GM12878 (cell line): ENCODE data around the gene PCSK2.

Experiments used
- BCL11A ChIP-seq: IDR thresholded peaks from 2 replicates; pipeline ENCODE4 v1.6.1; 2011; ENCODE audit warnings: low read depth, low read length
- CTCF ChIP-seq, 3 experiments: IDR thresholded peaks in 2 of 3; conservative IDR thresholded peaks in 1 of 3; 2 replicates each; pipeline ENCODE4 v1.5.1; 2011; ENCODE audit warnings: low read depth in 3 of 3, low read length in 3 of 3, mild to moderate bottlenecking in 3 of 3, control low read depth in 2 of 3, moderate library complexity in 2 of 3, inconsistent platforms in 1 of 3, mixed read lengths in 1 of 3; ENCODE audit not compliant: control insufficient read depth in 2 of 3, insufficient read depth in 1 of 3; ENCODE audit errors: extremely low read depth in 1 of 3
- E4F1 ChIP-seq: fragments of 450-650 bp; IDR thresholded peaks from 2 replicates; pipeline ENCODE4 v1.6.1; 2018; ENCODE audit warnings: borderline replicate concordance, mild to moderate bottlenecking; ENCODE audit not compliant: partially characterized antibody
- EP300 ChIP-seq, 2 experiments: fragments of 150-350 bp in 1 of 2; IDR thresholded peaks; 2 replicates each; pipeline ENCODE4 v1.6.1; 2011 to 2012; ENCODE audit warnings: low read depth in 2 of 2, low read length in 2 of 2, borderline replicate concordance in 1 of 2, improper control_type of control experiment in 1 of 2, inconsistent platforms in 1 of 2; ENCODE audit not compliant: control insufficient read depth in 1 of 2
- MAX ChIP-seq: IDR thresholded peaks from 2 replicates; pipeline ENCODE4 v1.6.1; 2012; ENCODE audit warnings: low read depth, low read length, improper control_type of control experiment
- MXI1 ChIP-seq: fragments of 150-350 bp; IDR thresholded peaks from 2 replicates; pipeline ENCODE4 v1.6.1; 2011; ENCODE audit warnings: low read depth, mild to moderate bottlenecking, inconsistent platforms, low read length, improper control_type of control experiment
- POLR2A ChIP-seq: IDR thresholded peaks from 2 replicates; pipeline ENCODE4 v1.6.1; 2011; ENCODE audit warnings: low read depth, mild to moderate bottlenecking, low read length
- SIN3A ChIP-seq: IDR thresholded peaks from 2 replicates; pipeline ENCODE4 v1.6.1; 2012; ENCODE audit warnings: low read depth, low read length, improper control_type of control experiment

- no peak for TF ChIP-seq POLR2A
- TF ChIP-seq MAX, result no peak
- no peak for TF ChIP-seq E4F1
- TF ChIP-seq EP300 (IDR thresholded peaks at IDR 0.05; ENCODE audit: borderline replicate concordance in 1 of 2, control insufficient read depth in 1 of 2, low read depth in 2 of 2, low read length in 2 of 2), result no peak
- TF ChIP-seq CTCF (IDR thresholded peaks at IDR 0.05 in 2 of 3, conservative IDR thresholded peaks at IDR 0.05 in 1 of 3; ENCODE audit: control insufficient read depth in 2 of 3, extremely low read depth in 1 of 3, insufficient read depth in 1 of 3, low read depth in 3 of 3, low read length in 3 of 3), result no peak
- TF ChIP-seq MXI1, result no peak
- no peak for TF ChIP-seq SIN3A
- TF ChIP-seq BCL11A, result no peak
Observed at GRCh38 chr20:17344790-17345189, 118.0 kb downstream of the PCSK2 start.
